HepG2 (cell line): ENCODE data around the gene CAPN9. TPM values are rescaled to one million over a fixed set of nuclear protein-coding genes. Genes with fewer than 3 reads are reported as not detected.

ENCODE experiments used
- ETV5 ChIP-seq: IDR thresholded peaks from 2 replicates; pipeline ENCODE4 v1.6.1; 2018; ENCODE audit warnings: missing biosample characterization, missing genetic modification reagents, inconsistent platforms, borderline replicate concordance
- FOXA3 ChIP-seq: IDR thresholded peaks from 2 replicates; pipeline ENCODE4 v1.6.1; 2016; ENCODE audit warnings: missing genetic modification reagents, missing compliant biosample characterization
- GABPB1 ChIP-seq: IDR thresholded peaks from 2 replicates; pipeline ENCODE4 v1.6.1; 2016; ENCODE audit warnings: mild to moderate bottlenecking, missing genetic modification reagents, moderate library complexity, missing compliant biosample characterization
- HOXA7 ChIP-seq: sonication (generic); formaldehyde crosslinking; IDR thresholded peaks from 2 replicates; pipeline ENCODE4 v1.8.1; 2022; ENCODE audit warnings: mild to moderate bottlenecking, missing genetic modification reagents, moderate library complexity
- MAZ ChIP-seq, 2 experiments: sonication (generic) in 1 of 2; formaldehyde crosslinking in 1 of 2; IDR thresholded peaks; 2 replicates each; pipeline versions ENCODE4 v1.5.0 to v1.6.1; 2012 to 2020; ENCODE audit warnings: low read depth in 2 of 2, mild to moderate bottlenecking in 2 of 2, borderline replicate concordance in 1 of 2, improper control_type of control experiment in 1 of 2, low read length in 1 of 2, missing genetic modification reagents in 1 of 2, moderate library complexity in 1 of 2
- MBNL3 ChIP-seq: fragments of 250-450 bp; sonication (Bioruptor Pico); conservative IDR thresholded peaks from 2 replicates; pipeline ENCODE4 v1.8.0; 2022; ENCODE audit warnings: mild to moderate bottlenecking, inconsistent platforms
- MLLT10 ChIP-seq: sonication (generic); formaldehyde crosslinking; IDR thresholded peaks from 2 replicates; pipeline ENCODE4 v1.4.0; 2020; ENCODE audit warnings: missing genetic modification reagents
- SCMH1 ChIP-seq: sonication (generic); formaldehyde crosslinking; IDR thresholded peaks from 2 replicates; pipeline ENCODE4 v1.9.0; 2021; ENCODE audit warnings: missing genetic modification reagents, mild to moderate bottlenecking, borderline replicate concordance
- TBX2 ChIP-seq: sonication (generic); formaldehyde crosslinking; IDR thresholded peaks from 2 replicates; pipeline ENCODE4 v1.5.0; 2020; ENCODE audit warnings: missing genetic modification reagents, mild to moderate bottlenecking, borderline replicate concordance
- TGIF2 ChIP-seq: IDR thresholded peaks from 2 replicates; pipeline ENCODE4 v1.6.1; 2016; ENCODE audit warnings: control low read depth, missing compliant biosample characterization
- XRCC5 ChIP-seq: fragments of 200-400 bp; formaldehyde crosslinking; optimal IDR thresholded peaks from 2 replicates; pipeline ENCODE3; 2017; ENCODE audit warnings: mild to moderate bottlenecking, low read length
- ZBTB21 ChIP-seq: sonication (generic); formaldehyde crosslinking; IDR thresholded peaks from 2 replicates; pipeline ENCODE4 v1.4.0; 2020; ENCODE audit warnings: missing genetic modification reagents
- ZMYM3 ChIP-seq: sonication (generic); formaldehyde crosslinking; IDR thresholded peaks from 2 replicates; pipeline ENCODE4 v1.5.1; 2020; ENCODE audit warnings: mild to moderate bottlenecking, missing genetic modification reagents
- ZNF101 ChIP-seq: sonication (generic); formaldehyde crosslinking; IDR thresholded peaks from 2 replicates; pipeline ENCODE4 v1.4.0; 2020; ENCODE audit warnings: mild to moderate bottlenecking, low read depth, missing genetic modification reagents, borderline replicate concordance
- ZNF20 ChIP-seq: sonication (generic); formaldehyde crosslinking; IDR thresholded peaks from 2 replicates; pipeline ENCODE4 v1.4.0; 2020; ENCODE audit warnings: mild to moderate bottlenecking, moderate library complexity, missing genetic modification reagents
- ZSCAN31 ChIP-seq: sonication (generic); formaldehyde crosslinking; IDR thresholded peaks from 2 replicates; pipeline ENCODE4 v1.5.0; 2020; ENCODE audit warnings: low read depth, mild to moderate bottlenecking, missing genetic modification reagents
- polyA plus RNA-seq, 8 experiments: library from polyadenylated mRNA; depleted of rRNA in 3 of 8; stranded (reverse) in 7 of 8; unstranded in 1 of 8; fragments of >200 nt; fragmentation: Illumina TruSeq in 4 of 8; extraction: Trizol in 4 of 8; gene quantifications; 2 replicates each; pipeline versions ENCODE4 v1.2.1 to v1.2.3, GENCODE V29; 2011 to 2016; ENCODE audit warnings: low read depth in 4 of 8, missing spikeins in 1 of 8, mixed read lengths in 1 of 8; ENCODE audit not compliant: insufficient read depth in 1 of 8
- total RNA-seq, 5 experiments: library from RNA; depleted of rRNA; stranded (reverse); fragments of >200 nt; fragmentation: Illumina TruSeq; extraction: Trizol; gene quantifications; 2 replicates each; pipeline ENCODE4 v1.2.3, GENCODE V29; 2016; ENCODE audit warnings: low read depth in 1 of 5
- TF ChIP-seq, protein P1 (sequence below): sonication (generic); formaldehyde crosslinking; IDR thresholded peaks from 2 replicates; pipeline ENCODE4 v1.4.0; 2020; ENCODE audit warnings: missing genetic modification reagents, mild to moderate bottlenecking, borderline replicate concordance
- TF ChIP-seq, protein P2 (sequence below): sonication (generic); formaldehyde crosslinking; IDR thresholded peaks from 2 replicates; pipeline ENCODE4 v1.8.1; 2023; ENCODE audit warnings: mild to moderate bottlenecking, missing genetic modification reagents, borderline replicate concordance
- TF ChIP-seq, protein P3 (sequence below): sonication (generic); formaldehyde crosslinking; IDR thresholded peaks from 2 replicates; pipeline ENCODE4 v1.5.0; 2020; ENCODE audit warnings: missing genetic modification reagents
- TF ChIP-seq, protein P4 (sequence below): sonication (generic); formaldehyde crosslinking; conservative IDR thresholded peaks from 2 replicates; pipeline ENCODE4 v1.4.0; 2020; ENCODE audit warnings: missing genetic modification reagents
- TF ChIP-seq, protein P5 (sequence below): sonication (generic); formaldehyde crosslinking; IDR thresholded peaks from 2 replicates; pipeline ENCODE4 v1.5.0; 2020; ENCODE audit warnings: mild to moderate bottlenecking, missing genetic modification reagents

CAPN9 gene
- total and polyA plus RNA-seq, 2 of the 13 experiments (the other 11 are each of a cell fraction or from before 2014, with no cell fraction given), result 0.04 to 0.31 TPM

DNA sequence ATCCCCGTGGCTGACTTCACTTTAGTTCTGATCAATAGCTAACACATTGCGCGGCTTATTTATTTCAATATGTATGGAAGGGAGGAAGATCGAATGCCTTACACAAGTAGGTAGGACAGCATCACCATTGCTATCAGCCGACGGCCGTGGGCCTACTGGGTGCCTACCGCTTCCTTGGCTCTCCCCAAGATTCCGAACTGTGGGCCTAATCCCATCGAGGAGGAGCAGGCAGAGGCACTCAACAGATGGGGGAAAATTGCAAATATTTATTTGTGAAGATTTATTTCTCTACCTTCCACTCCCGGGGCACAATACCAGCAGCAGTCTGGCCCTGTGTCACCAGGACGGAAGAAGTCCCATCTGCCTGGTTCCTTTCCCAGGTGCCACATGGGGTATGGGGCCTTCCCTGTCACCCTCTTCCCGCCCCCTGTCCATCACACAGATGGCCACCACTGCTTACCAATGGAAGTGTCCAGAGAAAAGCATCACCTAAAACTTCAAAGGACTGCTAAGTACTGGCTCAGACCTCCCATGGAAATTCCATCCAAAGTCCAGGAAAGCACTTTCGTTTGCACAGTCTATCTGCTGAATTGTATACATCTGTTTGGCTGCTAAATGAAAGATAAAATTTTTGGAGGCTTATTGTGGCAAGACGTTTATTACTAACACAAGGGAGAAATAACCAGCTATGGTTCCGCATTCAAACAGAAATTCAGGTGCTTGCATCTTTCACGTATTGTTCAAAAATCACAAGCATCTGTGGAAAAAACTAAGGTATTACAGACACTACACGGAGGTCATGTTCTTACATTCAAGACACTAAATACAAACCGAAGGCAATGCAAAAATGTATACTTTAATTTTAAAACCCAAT lies 45.1 kb upstream of the CAPN9 start (continued):
- TF ChIP-seq, protein P1, sequence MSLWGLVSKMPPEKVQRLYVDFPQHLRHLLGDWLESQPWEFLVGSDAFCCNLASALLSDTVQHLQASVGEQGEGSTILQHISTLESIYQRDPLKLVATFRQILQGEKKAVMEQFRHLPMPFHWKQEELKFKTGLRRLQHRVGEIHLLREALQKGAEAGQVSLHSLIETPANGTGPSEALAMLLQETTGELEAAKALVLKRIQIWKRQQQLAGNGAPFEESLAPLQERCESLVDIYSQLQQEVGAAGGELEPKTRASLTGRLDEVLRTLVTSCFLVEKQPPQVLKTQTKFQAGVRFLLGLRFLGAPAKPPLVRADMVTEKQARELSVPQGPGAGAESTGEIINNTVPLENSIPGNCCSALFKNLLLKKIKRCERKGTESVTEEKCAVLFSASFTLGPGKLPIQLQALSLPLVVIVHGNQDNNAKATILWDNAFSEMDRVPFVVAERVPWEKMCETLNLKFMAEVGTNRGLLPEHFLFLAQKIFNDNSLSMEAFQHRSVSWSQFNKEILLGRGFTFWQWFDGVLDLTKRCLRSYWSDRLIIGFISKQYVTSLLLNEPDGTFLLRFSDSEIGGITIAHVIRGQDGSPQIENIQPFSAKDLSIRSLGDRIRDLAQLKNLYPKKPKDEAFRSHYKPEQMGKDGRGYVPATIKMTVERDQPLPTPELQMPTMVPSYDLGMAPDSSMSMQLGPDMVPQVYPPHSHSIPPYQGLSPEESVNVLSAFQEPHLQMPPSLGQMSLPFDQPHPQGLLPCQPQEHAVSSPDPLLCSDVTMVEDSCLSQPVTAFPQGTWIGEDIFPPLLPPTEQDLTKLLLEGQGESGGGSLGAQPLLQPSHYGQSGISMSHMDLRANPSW, result 0 out of 2 replicates have a peak, but pooled peaks have one; percentile 40
- TF ChIP-seq SCMH1 (CRISPR knock-in tag), result no peak
- TF ChIP-seq, protein P2, sequence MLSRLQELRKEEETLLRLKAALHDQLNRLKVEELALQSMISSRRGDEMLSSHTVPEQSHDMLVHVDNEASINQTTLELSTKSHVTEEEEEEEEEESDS (CRISPR knock-in tag), result no peak
- TF ChIP-seq MBNL3 (CRISPR knock-in tag), result no peak
- TF ChIP-seq, protein P3, sequence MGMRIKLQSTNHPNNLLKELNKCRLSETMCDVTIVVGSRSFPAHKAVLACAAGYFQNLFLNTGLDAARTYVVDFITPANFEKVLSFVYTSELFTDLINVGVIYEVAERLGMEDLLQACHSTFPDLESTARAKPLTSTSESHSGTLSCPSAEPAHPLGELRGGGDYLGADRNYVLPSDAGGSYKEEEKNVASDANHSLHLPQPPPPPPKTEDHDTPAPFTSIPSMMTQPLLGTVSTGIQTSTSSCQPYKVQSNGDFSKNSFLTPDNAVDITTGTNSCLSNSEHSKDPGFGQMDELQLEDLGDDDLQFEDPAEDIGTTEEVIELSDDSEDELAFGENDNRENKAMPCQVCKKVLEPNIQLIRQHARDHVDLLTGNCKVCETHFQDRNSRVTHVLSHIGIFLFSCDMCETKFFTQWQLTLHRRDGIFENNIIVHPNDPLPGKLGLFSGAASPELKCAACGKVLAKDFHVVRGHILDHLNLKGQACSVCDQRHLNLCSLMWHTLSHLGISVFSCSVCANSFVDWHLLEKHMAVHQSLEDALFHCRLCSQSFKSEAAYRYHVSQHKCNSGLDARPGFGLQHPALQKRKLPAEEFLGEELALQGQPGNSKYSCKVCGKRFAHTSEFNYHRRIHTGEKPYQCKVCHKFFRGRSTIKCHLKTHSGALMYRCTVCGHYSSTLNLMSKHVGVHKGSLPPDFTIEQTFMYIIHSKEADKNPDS (CRISPR knock-in tag), result no peak
- TF ChIP-seq ETV5 (CRISPR knock-in tag), result peak; percentile 60; the same call in 1 of the 2 replicates
- TF ChIP-seq HOXA7 (CRISPR knock-in tag), result no peak
- TF ChIP-seq ZSCAN31 (CRISPR knock-in tag), result no peak
- no peak for TF ChIP-seq ZBTB21
- TF ChIP-seq, protein P4, sequence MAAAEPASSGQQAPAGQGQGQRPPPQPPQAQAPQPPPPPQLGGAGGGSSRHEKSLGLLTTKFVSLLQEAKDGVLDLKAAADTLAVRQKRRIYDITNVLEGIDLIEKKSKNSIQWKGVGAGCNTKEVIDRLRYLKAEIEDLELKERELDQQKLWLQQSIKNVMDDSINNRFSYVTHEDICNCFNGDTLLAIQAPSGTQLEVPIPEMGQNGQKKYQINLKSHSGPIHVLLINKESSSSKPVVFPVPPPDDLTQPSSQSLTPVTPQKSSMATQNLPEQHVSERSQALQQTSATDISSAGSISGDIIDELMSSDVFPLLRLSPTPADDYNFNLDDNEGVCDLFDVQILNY, result no peak
- no peak for TF ChIP-seq ZNF101 (CRISPR knock-in tag)
- no peak for TF ChIP-seq MLLT10
- no peak for TF ChIP-seq ZNF20 (CRISPR knock-in tag)
- no peak for TF ChIP-seq FOXA3 (CRISPR knock-in tag)
- TF ChIP-seq GABPB1 (CRISPR knock-in tag), result no peak
- TF ChIP-seq MAZ (IDR thresholded peaks at IDR 0.05; ENCODE audit: borderline replicate concordance, low read depth, low read length), result 0 out of 2 replicates have a peak, but pooled peaks have one; percentile 17
- TF ChIP-seq MAZ (CRISPR knock-in tag; IDR thresholded peaks at IDR 0.05; ENCODE audit: low read depth), result no peak
- TF ChIP-seq, protein P5, sequence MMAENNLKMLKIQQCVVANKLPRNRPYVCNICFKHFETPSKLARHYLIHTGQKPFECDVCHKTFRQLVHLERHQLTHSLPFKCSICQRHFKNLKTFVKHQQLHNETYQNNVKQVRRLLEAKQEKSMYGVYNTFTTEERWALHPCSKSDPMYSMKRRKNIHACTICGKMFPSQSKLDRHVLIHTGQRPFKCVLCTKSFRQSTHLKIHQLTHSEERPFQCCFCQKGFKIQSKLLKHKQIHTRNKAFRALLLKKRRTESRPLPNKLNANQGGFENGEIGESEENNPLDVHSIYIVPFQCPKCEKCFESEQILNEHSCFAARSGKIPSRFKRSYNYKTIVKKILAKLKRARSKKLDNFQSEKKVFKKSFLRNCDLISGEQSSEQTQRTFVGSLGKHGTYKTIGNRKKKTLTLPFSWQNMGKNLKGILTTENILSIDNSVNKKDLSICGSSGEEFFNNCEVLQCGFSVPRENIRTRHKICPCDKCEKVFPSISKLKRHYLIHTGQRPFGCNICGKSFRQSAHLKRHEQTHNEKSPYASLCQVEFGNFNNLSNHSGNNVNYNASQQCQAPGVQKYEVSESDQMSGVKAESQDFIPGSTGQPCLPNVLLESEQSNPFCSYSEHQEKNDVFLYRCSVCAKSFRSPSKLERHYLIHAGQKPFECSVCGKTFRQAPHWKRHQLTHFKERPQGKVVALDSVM (CRISPR knock-in tag), result no peak
- TF ChIP-seq ZMYM3 (CRISPR knock-in tag), result no peak
- peak; percentile 38 for TF ChIP-seq TBX2 (CRISPR knock-in tag)
- TF ChIP-seq XRCC5, result peak; percentile 23
- TF ChIP-seq TGIF2 (CRISPR knock-in tag), result peak; percentile 84; the same call in 1 of the 2 replicates
